ENCODE measurements around the gene RUNX1. TPM values are rescaled to one million over a fixed set of nuclear protein-coding genes. Genes with fewer than 3 reads are reported as not detected.
A peak's percentile ranks its signal among the peaks of the same experiment; 100 is the strongest.

Gene RUNX1
- total RNA-seq, 1 experiment from 2014 or later, result 3.9 TPM

- in situ Hi-C loops (cut with HindIII; ENCODE audit: low pct_unique_long_range_greater_than_20kb, low sequenced_read_pairs), result no loop called here
Measured at GRCh38 chr21:34949030-34949429, 100.1 kb downstream of the RUNX1 start.

GRCh38 chr21:34948157-34948556, 100.9 kb downstream of the RUNX1 start:
- in situ Hi-C loops (cut with HindIII; ENCODE audit: low pct_unique_long_range_greater_than_20kb, low sequenced_read_pairs), result no loop called here
- no peak for DNase-seq (ENCODE audit: low read depth, low spot score)

More at GRCh38 chr21:34949030-34949429, 100.1 kb downstream of the RUNX1 start:
- DNase-seq (ENCODE audit: low read depth, low spot score), result no peak

- DNase-seq (ENCODE audit: low read depth, low spot score), result no peak
- in situ Hi-C loops (cut with HindIII; ENCODE audit: low pct_unique_long_range_greater_than_20kb, low sequenced_read_pairs), result no loop called here
Measured at GRCh38 chr21:34946916-34947534, 102.1 kb downstream of the RUNX1 start.

GRCh38 chr21:34946385-34946840, 102.7 kb downstream of the RUNX1 start:
- DNase-seq (ENCODE audit: low read depth, low spot score), result no peak
- in situ Hi-C loops (cut with HindIII; ENCODE audit: low pct_unique_long_range_greater_than_20kb, low sequenced_read_pairs), result no loop called here

GRCh38 chr21:34945288-34945687, 103.8 kb downstream of the RUNX1 start:
- in situ Hi-C loops (cut with HindIII; ENCODE audit: low pct_unique_long_range_greater_than_20kb, low sequenced_read_pairs), result no loop called here
- DNase-seq (ENCODE audit: low read depth, low spot score), result no peak

GRCh38 chr21:34944015-34944755, 104.9 kb downstream of the RUNX1 start:
- in situ Hi-C loops (cut with HindIII; ENCODE audit: low pct_unique_long_range_greater_than_20kb, low sequenced_read_pairs), result no loop called here
- DNase-seq (ENCODE audit: low read depth, low spot score), result no peak

- in situ Hi-C loops (cut with HindIII; ENCODE audit: low pct_unique_long_range_greater_than_20kb, low sequenced_read_pairs), result no loop called here
Measured at GRCh38 chr21:34942911-34943310, 106.2 kb downstream of the RUNX1 start.

GRCh38 chr21:34941162-34941561, 107.9 kb downstream of the RUNX1 start:
- DNase-seq (ENCODE audit: low read depth, low spot score), result peak; percentile 79

More at GRCh38 chr21:34942911-34943310, 106.2 kb downstream of the RUNX1 start:
- no peak for DNase-seq (ENCODE audit: low read depth, low spot score)

GRCh38 chr21:34939673-34940331, 109.3 kb downstream of the RUNX1 start:
- in situ Hi-C loops (cut with HindIII; ENCODE audit: low pct_unique_long_range_greater_than_20kb, low sequenced_read_pairs), result no loop called here
- no peak for DNase-seq (ENCODE audit: low read depth, low spot score)

More at GRCh38 chr21:34941162-34941561, 107.9 kb downstream of the RUNX1 start:
- in situ Hi-C loops (cut with HindIII; ENCODE audit: low pct_unique_long_range_greater_than_20kb, low sequenced_read_pairs), result no loop called here

- no peak for DNase-seq (ENCODE audit: low read depth, low spot score)
- in situ Hi-C loops (cut with HindIII; ENCODE audit: low pct_unique_long_range_greater_than_20kb, low sequenced_read_pairs), result no loop called here
Measured at GRCh38 chr21:34938089-34938764, 110.9 kb downstream of the RUNX1 start.

GRCh38 chr21:34936883-34937563, 112.1 kb downstream of the RUNX1 start:
- in situ Hi-C loops (cut with HindIII; ENCODE audit: low pct_unique_long_range_greater_than_20kb, low sequenced_read_pairs), result no loop called here
- DNase-seq (ENCODE audit: low read depth, low spot score), result peak; percentile 7

GRCh38 chr21:34936371-34936789, 112.7 kb downstream of the RUNX1 start:
- DNase-seq (ENCODE audit: low read depth, low spot score), result no peak
- in situ Hi-C loops (cut with HindIII; ENCODE audit: low pct_unique_long_range_greater_than_20kb, low sequenced_read_pairs), result no loop called here

- in situ Hi-C loops (cut with HindIII; ENCODE audit: low pct_unique_long_range_greater_than_20kb, low sequenced_read_pairs), result no loop called here
- DNase-seq (ENCODE audit: low read depth, low spot score), result no peak
Measured at GRCh38 chr21:34935898-34936297, 113.2 kb downstream of the RUNX1 start.

- in situ Hi-C loops (cut with HindIII; ENCODE audit: low pct_unique_long_range_greater_than_20kb, low sequenced_read_pairs), result no loop called here
- no peak for DNase-seq (ENCODE audit: low read depth, low spot score)
Measured at GRCh38 chr21:34935452-34935851, 113.7 kb downstream of the RUNX1 start.

- no peak for DNase-seq (ENCODE audit: low read depth, low spot score)
- in situ Hi-C loops (cut with HindIII; ENCODE audit: low pct_unique_long_range_greater_than_20kb, low sequenced_read_pairs), result no loop called here
Measured at GRCh38 chr21:34934350-34934749, 114.8 kb downstream of the RUNX1 start.

GRCh38 chr21:34933609-34934335, 115.3 kb downstream of the RUNX1 start:
- in situ Hi-C loops (cut with HindIII; ENCODE audit: low pct_unique_long_range_greater_than_20kb, low sequenced_read_pairs), result no loop called here
- DNase-seq (ENCODE audit: low read depth, low spot score), result no peak

- no peak for DNase-seq (ENCODE audit: low read depth, low spot score)
- in situ Hi-C loops (cut with HindIII; ENCODE audit: low pct_unique_long_range_greater_than_20kb, low sequenced_read_pairs), result no loop called here
Measured at GRCh38 chr21:34932233-34932632, 116.9 kb downstream of the RUNX1 start.

Data from SK-MEL-5 (cell line).